ENCODE results near the gene PTPRJ.

PTPRJ gene

GRCh38 chr11:48101044-48101733 lies 120.8 kb downstream of the PTPRJ start:
- DNase-seq: no peak

- no peak for DNase-seq
Observed at GRCh38 chr11:48101958-48102357, 121.6 kb downstream of the PTPRJ start.

- no peak for DNase-seq
Observed at GRCh38 chr11:48103621-48104567, 123.5 kb downstream of the PTPRJ start.

GRCh38 chr11:48104568-48104924 lies 124.2 kb downstream of the PTPRJ start:
- no peak for DNase-seq

- no peak for DNase-seq
Observed at GRCh38 chr11:48105096-48105990, 125.0 kb downstream of the PTPRJ start.

GRCh38 chr11:48106166-48106565 lies 125.8 kb downstream of the PTPRJ start:
- no peak for DNase-seq

GRCh38 chr11:48107188-48107704 lies 126.9 kb downstream of the PTPRJ start:
- DNase-seq: no peak

GRCh38 chr11:48108231-48109045 lies 128.1 kb downstream of the PTPRJ start:
- no peak for DNase-seq

GRCh38 chr11:48109046-48109666 lies 128.8 kb downstream of the PTPRJ start:
- DNase-seq: peak; percentile 58

GRCh38 chr11:48110509-48110766 lies 130.1 kb downstream of the PTPRJ start:
- no peak for DNase-seq

GRCh38 chr11:48111891-48112290 lies 131.5 kb downstream of the PTPRJ start:
- DNase-seq: no peak

- DNase-seq: no peak
Observed at GRCh38 chr11:48114740-48115139, 134.4 kb downstream of the PTPRJ start.

- no peak for DNase-seq
Observed at GRCh38 chr11:48116437-48117228, 136.3 kb downstream of the PTPRJ start.

- no peak for DNase-seq
Observed at GRCh38 chr11:48122246-48122645, 141.9 kb downstream of the PTPRJ start.

GRCh38 chr11:48122656-48123055 lies 142.3 kb downstream of the PTPRJ start:
- DNase-seq: no peak

GRCh38 chr11:48123254-48123875 lies 143.0 kb downstream of the PTPRJ start:
- DNase-seq: no peak

- no peak for DNase-seq
Observed at GRCh38 chr11:48123934-48124755, 143.8 kb downstream of the PTPRJ start.

- DNase-seq: no peak
Observed at GRCh38 chr11:48124880-48125279, 144.5 kb downstream of the PTPRJ start.

GRCh38 chr11:48125866-48126265 lies 145.5 kb downstream of the PTPRJ start:
- DNase-seq: no peak

Data from NCI-H2029 (cell line).